ENCODE measurements around the gene TNXB. TPM values are rescaled to one million over a fixed set of nuclear protein-coding genes. Genes with fewer than 3 reads are reported as not detected.

TNXB gene
- total RNA-seq, 1 donor from 2014 or later: 6.0 TPM

DNA sequence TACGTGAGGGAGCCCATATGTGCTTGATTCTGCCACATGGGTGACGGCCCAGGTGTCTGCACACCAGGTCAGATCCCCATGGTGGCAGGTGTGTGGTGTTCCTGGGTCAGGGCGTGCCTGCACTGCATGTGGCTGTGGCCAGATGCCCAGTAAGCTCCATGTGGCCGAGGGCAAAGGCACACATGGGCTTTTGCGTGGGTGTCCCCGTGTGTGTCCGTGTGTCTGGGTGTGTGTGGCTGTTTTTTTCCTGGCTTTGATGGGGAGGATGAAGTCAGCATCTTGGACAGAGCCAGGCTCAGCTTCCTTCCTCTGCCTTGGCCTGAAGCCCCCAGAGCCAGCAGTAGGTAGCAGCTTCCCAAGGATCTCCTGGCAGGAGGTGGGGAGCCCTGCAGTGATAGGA is 1.5 kb upstream of the TNXB start:
- no peak for TF ChIP-seq CTCF (IDR thresholded peaks at IDR 0.05; ENCODE audit: partially characterized antibody, unreplicated experiment)
- peaks cover 8% of the 10 kb centered on the region for H3K27me3 Mint-ChIP-seq (ENCODE audit: unreplicated experiment)
- H3K27ac Mint-ChIP-seq (ENCODE audit: unreplicated experiment): no peak overlapping the region
- H3K36me3 Mint-ChIP-seq (ENCODE audit: unreplicated experiment): no peaks in the 10 kb centered on the region
- no peak overlapping the region for H3K4me3 Mint-ChIP-seq (ENCODE audit: unreplicated experiment)
- DNase-seq: no peak
- peaks cover 4% of the 10 kb centered on the region for H3K9me3 Mint-ChIP-seq (ENCODE audit: unreplicated experiment)
- H3K4me1 Mint-ChIP-seq (ENCODE audit: low read depth, unreplicated experiment): peaks cover 10% of the 10 kb centered on the region

DNA sequence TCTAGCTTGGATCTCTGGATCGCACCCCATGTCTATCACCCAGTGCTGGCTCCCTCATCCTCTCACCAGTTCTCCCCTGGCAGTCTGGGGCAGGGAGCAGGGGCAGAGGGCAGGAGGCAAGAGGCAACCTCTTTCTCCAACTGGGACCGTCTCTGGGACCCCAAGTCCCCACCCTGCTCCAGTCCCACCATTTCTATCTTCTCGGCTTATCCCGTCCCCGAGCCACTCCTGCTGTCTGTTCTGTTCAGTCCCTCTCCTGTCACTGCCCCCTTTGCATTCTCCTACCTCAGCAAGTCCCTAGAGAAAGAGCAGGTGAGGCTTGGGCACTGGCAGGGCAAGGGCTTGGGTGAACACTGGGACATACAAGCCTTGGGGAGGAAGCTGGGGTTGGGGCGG is 625 bp upstream of the TNXB start:
- H3K27me3 Mint-ChIP-seq (ENCODE audit: unreplicated experiment): peaks cover 11% of the 10 kb centered on the region
- no peak for TF ChIP-seq CTCF (IDR thresholded peaks at IDR 0.05; ENCODE audit: partially characterized antibody, unreplicated experiment)
- H3K27ac Mint-ChIP-seq (ENCODE audit: unreplicated experiment): no peak overlapping the region
- H3K9me3 Mint-ChIP-seq (ENCODE audit: unreplicated experiment): peaks cover 4% of the 10 kb centered on the region
- no peak for DNase-seq
- H3K4me1 Mint-ChIP-seq (ENCODE audit: low read depth, unreplicated experiment): peaks cover 10% of the 10 kb centered on the region
- H3K4me3 Mint-ChIP-seq (ENCODE audit: unreplicated experiment): no peak overlapping the region
- H3K36me3 Mint-ChIP-seq (ENCODE audit: unreplicated experiment): no peaks in the 10 kb centered on the region

DNA sequence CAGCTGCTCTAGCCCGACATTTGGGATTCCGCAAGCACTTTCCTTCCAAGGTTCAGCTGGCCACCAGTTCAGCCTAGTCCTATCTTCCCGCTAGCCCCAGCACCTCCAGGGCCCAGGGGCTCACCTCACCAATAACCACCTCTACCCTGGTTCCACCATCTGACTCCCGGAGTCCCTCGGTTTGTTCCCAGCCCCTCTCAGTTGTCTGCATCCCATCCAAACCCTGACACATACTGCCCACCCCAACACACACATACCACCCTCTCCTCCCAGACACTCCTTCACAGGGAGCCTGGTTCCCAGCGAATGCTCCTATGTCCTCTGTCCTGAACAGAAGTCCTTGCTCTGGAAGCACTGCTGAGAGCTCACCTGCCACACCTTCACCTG is 418 bp downstream of the TNXB start:
- peaks cover 11% of the 10 kb centered on the region for H3K27me3 Mint-ChIP-seq (ENCODE audit: unreplicated experiment)
- no peak for TF ChIP-seq CTCF (IDR thresholded peaks at IDR 0.05; ENCODE audit: partially characterized antibody, unreplicated experiment)
- H3K27ac Mint-ChIP-seq (ENCODE audit: unreplicated experiment): no peak overlapping the region
- no peak overlapping the region for H3K4me3 Mint-ChIP-seq (ENCODE audit: unreplicated experiment)
- H3K36me3 Mint-ChIP-seq (ENCODE audit: unreplicated experiment): no peaks in the 10 kb centered on the region
- peaks cover 10% of the 10 kb centered on the region for H3K4me1 Mint-ChIP-seq (ENCODE audit: low read depth, unreplicated experiment)
- DNase-seq: no peak
- peaks cover 4% of the 10 kb centered on the region for H3K9me3 Mint-ChIP-seq (ENCODE audit: unreplicated experiment)

GRCh38 chr6:32108094-32108627 is 977 bp downstream of the TNXB start:
- Mint-ChIP-seq H3K36me3 (ENCODE audit: unreplicated experiment) (no peaks in the 10 kb centered on the region), H3K27ac (ENCODE audit: unreplicated experiment) (no peak overlapping the region), H3K4me1 (ENCODE audit: low read depth, unreplicated experiment) (peaks cover 10% of the 10 kb centered on the region), H3K27me3 (ENCODE audit: unreplicated experiment) (peaks cover 14% of the 10 kb centered on the region), H3K9me3 (ENCODE audit: unreplicated experiment) (peaks cover 4% of the 10 kb centered on the region), H3K4me3 (ENCODE audit: unreplicated experiment) (peak overlapping the region; percentile 20)
- DNase-seq: no peak
- no peak for TF ChIP-seq CTCF (IDR thresholded peaks at IDR 0.05; ENCODE audit: partially characterized antibody, unreplicated experiment)

- Mint-ChIP-seq H3K27me3 (ENCODE audit: unreplicated experiment) (peaks cover 14% of the 10 kb centered on the region), H3K36me3 (ENCODE audit: unreplicated experiment) (no peaks in the 10 kb centered on the region), H3K4me1 (ENCODE audit: low read depth, unreplicated experiment) (peaks cover 10% of the 10 kb centered on the region), H3K27ac (ENCODE audit: unreplicated experiment) (no peak overlapping the region), H3K4me3 (ENCODE audit: unreplicated experiment) (no peak overlapping the region), H3K9me3 (ENCODE audit: unreplicated experiment) (peaks cover 4% of the 10 kb centered on the region)
- no peak for TF ChIP-seq CTCF (IDR thresholded peaks at IDR 0.05; ENCODE audit: partially characterized antibody, unreplicated experiment)
- no peak for DNase-seq
Measured at GRCh38 chr6:32107406-32107805, 1.7 kb downstream of the TNXB start.
